Stimulated activated naive CD4-positive, alpha-beta T cell treated with Interleukin-2 at 50 U/mL for 16 hours (primary cell): Measurements from ENCODE around the gene FZD4.
A peak's percentile ranks its signal among the peaks of the same experiment; 100 is the strongest.
"Not testable (repeated sequence)": the region's sequence is repeated elsewhere in the genome, so short reads cannot be mapped to it uniquely, and the experiment has no call there.

Experiments used
- DNase-seq: peaks from one replicate; lab custom pipeline; 2025; lab: John Stamatoyannopoulos, UW

FZD4 gene

DNA sequence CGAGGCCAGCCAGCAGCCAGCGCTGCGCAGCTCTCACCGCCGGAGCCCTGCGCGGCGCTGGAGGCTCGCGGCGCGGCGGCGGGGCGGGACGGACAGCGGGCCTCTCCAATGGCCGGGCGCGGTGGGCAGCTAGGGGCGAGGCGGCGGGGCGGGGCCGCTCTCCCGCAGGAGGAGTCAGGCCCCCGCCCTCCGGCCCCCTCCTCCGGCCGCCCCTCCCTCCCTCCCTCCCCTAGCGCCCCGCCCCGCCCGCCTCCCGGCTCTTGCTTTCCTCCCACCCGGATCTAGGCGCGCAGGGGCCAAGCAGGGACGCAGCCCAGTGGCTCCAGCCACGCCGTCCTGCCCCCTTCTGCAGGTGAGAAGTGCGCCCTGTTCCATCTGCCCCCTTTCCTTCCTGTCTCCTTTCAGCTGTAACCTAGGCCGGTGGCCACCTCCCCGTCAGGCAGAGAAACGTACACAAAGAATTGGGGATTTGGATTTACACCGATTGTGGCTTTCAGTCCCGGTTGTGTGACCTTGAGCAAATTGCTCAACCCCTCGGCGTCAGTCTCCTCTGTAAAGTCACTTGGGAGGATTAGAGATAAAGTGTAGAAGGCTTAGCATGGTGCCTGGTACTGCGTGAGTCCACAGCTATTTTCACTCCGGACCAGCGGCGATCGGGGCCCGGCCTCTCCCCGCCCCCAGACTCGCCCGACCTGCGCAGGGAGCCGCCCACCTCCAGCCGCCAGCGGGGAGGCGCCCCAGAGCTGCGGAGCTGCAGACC lies at the start of gene FZD4:
Gene FZD4 (minus strand): TSS at position 35 of the 760 bp plus-strand sequence. CDS start 310 bp downstream, outside the sequence.
- DNase-seq = peak; percentile 26

DNA sequence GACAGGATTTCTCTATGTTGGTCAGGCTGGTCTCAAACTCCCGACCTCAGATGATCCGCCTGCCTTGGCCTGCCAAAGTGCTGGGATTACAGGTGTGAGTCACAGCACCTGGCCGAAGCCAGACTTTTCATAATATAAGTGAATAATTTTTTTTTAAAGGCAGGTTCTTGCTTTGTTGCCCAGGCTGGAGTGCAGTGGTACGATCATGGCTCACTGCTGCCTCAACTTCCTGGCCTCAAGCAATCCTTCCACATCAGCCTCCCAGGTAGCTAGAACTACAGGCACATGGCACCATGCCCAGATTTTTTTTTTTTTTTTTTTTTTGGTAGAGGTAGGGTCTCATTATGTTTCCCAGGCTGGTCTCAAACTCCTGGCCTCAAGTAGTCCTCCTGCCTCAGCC lies 49.1 kb upstream of the FZD4 start:
- DNase-seq = not testable (repeated sequence)

GRCh38 chr11:87002918-87003317 lies 47.7 kb upstream of the FZD4 start:
- DNase-seq = no peak

DNA sequence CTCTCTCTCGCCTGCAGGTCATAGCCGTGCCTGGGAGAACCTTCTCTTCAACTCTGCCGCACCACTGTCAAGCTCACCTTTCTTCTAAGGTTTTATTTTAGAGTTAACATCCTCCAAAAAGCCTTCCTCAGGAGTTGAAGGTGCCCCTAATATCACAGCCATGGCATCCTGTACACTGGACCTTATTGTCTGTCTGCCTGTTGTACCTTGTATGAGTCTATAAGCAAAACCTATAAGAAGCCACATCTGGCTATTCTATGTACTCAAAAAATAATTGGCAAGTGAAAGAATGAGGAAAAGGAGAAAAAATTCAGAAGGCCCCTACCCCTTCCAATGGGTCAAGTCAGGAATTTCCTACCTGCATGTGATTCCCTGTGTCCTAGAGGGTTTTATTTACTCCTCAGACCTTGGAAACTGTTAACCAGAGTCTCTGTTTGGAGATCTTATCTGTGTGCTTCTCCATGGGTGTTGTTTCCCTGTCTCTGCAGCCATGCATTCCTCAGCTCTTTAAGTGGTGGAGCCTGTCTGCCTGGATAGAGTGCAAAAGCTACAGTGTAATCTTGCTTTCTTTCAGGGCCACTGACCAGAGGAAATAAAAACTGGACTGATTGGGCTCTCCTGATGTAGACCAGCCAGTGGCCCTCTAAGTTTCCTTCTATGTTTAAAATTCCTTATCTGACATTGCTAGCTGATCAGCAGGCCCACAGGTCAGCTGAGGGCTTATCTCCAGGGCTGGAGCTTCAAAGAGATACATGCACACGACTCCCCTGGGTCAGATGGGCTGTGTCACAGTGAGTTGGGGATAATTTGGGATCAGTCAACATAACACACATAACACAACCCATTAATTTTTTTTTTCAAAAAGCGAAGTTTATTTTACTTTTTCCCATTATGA lies 44.9 kb upstream of the FZD4 start:
- DNase-seq = no peak

- DNase-seq = no peak
Measured at GRCh38 chr11:86999388-86999787, 44.2 kb upstream of the FZD4 start.

GRCh38 chr11:86996953-86997570 lies 41.9 kb upstream of the FZD4 start:
- no peak for DNase-seq

GRCh38 chr11:86993031-86993430 lies 37.8 kb upstream of the FZD4 start:
- DNase-seq = no peak

GRCh38 chr11:86992340-86992739 lies 37.1 kb upstream of the FZD4 start:
- not testable (repeated sequence) for DNase-seq

DNA sequence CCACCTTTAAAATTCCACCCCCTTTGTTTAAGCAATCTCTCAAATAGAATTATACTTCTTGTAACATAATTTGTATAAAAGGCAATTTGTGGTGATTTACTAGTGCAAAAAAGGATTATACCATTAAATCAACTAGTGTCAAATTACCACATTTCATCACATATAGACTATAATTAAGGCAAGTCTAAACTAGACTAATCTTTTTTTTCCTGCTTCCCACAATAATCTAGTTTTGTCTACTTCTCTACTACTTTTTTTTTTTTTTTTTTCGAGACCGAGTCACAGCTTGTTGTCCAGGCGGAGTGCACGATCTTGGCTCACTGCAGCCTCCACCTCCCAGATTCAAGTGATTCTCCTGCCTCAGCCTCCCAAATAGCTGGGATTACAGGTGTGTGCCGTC lies 36.1 kb upstream of the FZD4 start:
- DNase-seq = no peak

DNA sequence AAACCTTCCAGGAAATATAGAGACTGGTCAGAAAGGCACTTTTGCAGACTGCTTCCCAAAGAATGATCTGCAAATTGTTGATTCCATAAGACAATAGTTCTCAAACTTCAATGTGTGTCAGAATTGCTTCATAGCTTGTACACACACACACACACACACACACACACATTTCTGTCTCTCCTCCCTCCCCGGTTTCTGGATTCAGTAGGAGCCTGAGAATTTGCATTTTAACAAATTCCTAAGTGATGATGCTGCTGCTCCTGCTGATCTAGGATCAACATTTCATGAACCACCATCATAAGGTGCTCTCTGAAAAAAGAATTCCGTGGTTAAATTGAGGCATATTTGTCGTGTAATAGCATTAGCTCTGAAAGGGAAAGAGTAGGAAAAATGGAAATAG lies 35.3 kb upstream of the FZD4 start:
- no peak for DNase-seq

DNA sequence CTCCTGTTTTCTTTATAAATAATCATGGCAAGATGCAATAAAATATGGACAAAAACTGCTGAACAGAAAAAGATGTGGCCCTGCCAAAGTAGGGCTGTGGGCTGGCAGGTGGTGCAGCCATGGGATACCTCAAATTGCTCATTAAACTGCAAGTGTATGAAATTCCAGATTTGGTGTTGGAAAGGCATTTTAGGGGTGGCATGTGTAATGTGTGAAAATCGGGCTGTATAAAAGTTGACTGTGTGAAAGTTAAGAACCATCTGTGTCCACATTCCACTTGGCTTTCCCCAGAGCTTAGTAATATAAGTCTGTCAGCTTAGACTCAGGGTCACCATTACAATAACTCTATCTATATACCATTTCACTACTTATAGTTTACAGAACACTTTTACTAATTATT lies 34.8 kb upstream of the FZD4 start:
- DNase-seq = no peak

GRCh38 chr11:86988351-86988881 lies 33.2 kb upstream of the FZD4 start:
- DNase-seq = no peak

GRCh38 chr11:86987679-86988078 lies 32.5 kb upstream of the FZD4 start:
- no peak for DNase-seq

DNA sequence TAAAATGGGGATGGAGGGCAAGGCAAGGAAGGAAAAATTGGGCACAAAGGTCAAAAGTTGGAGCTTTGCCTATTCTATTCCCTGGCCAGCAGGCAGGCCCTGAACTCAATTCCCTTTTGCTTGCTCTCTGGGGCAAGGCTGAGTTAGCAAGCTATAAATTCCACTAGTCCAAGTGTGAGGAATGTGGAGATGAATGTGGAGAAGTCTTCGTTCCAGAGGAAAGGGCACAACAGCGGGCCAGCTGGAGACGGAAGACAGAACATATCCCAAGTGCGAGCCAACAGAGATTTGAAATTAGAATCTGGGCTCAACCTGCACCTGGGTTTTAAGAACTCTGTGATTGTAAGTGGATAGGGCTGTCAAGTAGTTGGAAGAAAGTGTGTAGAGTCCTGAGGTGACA lies 29.5 kb upstream of the FZD4 start:
- no peak for DNase-seq

DNA sequence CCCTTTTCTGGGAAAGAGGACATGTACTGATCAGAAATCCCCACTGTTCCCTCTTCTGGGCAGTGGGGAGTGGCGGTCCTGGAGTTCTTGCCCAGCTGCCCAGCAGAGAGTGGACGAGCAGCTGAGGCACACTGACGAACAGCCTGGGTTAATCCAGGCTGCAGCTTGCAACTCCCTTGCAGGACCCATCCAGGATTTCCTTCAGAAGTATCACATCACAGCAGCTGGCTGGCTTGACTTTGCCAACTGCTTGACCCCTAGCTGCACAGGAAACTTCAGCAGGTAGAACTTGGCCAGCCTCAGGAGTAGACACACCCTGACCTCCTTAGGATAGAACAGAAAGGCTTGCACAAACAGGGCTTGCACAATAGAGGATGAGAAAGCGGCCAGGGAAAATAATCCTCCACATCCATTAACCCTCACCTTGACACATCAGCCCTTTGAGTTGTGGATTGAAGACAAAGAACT lies 27.9 kb upstream of the FZD4 start:
- DNase-seq = no peak

DNA sequence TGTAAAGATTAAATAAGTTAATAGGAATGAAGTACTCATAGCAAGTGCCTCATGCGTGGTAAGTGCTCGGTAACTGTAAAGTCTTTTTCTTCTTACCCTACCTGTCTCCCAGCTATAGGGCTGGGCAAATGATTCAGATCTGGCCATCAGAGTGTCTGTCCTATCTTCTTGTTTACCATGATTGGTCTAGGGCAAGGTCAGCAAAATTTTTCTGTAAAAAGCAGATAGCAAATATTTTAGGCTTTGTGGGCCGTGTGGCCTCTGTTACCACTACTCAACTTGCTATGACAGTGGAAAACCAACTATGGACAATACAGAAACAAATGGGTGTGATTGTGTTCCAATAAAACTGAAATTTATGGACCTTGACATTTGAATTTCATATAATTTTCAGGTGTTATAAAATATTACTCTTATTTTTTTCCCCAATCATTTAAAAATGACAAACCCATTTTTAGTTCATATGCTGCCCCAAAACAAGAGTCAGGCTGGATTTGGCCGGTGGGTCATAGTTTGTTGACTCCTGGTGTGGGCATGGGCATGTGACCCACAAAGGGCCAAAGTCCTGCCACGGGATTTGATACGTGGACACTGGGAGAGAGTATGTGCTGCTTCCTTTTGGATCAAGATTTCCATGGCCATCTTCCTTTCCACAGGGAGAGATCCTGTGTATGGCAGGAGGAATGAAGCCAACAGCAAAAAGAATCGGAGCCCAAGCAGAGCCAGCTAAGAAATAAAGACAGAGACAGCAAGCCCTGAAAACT lies 26.8 kb upstream of the FZD4 start:
- no peak for DNase-seq

GRCh38 chr11:86980086-86980796 lies 25.0 kb upstream of the FZD4 start:
- no peak for DNase-seq

DNA sequence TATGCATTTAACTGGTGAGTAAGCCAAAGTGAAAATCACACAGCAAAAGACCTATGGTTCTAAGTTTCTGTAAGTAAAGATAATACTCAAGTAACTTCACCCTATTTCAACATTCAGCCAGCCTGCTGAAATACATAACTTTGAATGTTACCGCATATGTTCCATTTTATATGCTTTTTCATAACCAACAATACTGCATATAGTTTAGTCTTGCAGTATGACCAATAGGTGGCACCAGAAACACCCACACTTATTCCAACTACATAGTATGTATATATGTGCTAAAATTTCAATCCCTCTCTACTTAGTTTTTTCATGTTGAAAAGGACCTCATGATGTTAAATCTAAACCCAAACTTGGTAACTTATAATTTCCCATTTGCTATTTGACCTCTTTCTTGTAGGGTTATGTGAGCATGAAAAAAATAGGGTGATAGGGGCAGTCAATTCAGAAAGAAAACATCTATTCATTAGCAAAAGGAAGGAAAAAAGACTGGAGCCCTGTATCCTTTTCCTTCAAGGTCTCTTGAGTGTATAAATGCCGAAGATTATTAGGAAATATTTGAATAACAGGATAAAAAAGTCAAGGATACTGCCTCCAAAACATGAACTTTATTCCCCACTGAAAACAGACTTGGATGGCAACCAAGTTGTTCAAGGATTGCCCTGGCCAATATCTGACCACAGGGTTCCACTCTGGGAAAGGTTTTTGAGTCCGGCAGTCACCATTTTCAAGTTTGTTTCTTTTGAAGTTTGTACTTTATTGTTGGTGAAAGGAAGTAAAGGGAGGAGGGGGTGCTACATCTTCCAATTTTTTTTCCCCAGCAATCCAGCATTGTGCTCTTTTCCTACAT lies 23.8 kb upstream of the FZD4 start:
- DNase-seq = no peak

GRCh38 chr11:86978247-86978646 lies 23.1 kb upstream of the FZD4 start:
- DNase-seq = no peak

DNA sequence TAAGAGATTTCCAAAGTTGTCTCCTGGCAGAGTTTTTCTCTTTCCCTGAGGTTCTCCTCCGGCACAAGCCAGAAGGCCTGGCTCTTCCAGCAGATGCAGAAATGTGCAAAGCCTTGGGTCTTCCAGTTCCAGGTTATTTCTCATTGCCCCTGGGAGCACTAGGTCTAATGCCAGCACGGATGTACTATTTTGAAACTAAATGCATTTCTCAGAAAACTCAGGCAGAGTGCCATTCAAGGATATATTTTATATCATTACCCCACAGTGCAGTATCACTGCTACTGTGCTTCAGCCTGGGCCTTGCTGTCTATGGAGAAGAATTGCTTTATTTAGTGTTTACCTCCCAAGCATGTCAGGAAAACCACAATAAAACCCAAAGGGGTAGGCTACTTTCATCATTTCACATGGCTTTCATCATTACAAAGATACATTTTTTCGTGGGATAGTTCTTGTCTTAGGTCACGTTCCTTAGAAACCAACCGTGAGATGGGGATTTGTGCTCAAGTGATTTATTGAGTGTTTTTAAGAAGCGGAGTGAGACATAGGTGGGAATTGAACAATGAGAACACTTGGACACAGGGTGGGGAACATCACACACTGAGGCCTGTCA lies 22.4 kb upstream of the FZD4 start:
- no peak for DNase-seq
